DOHH2 (cell line): ENCODE data around the gene YBX2.

Experiments
- H3F3A ChIP-seq: fragments of 200-600 bp; sonication (generic), shearing (Covaris generic); 2 replicates; pipeline ENCODE4 v1.6.0; 2016; ENCODE audit warnings: antibody characterized with exemption, mild to moderate bottlenecking; ENCODE audit not compliant: control insufficient read depth, insufficient read depth
- H3K27ac ChIP-seq: fragments of 200-600 bp; sonication (generic); 2 replicates; pipeline ENCODE4 v1.5.1; 2014; ENCODE audit warnings: low read depth, mild to moderate bottlenecking, low read length, moderate library complexity
- H3K27me3 ChIP-seq: fragments of 200-600 bp; sonication (generic); 2 replicates; pipeline ENCODE4 v1.6.1; 2014; ENCODE audit warnings: mild to moderate bottlenecking, low read length, mixed read lengths; ENCODE audit not compliant: control insufficient read depth
- H3K36me3 ChIP-seq: fragments of 200-600 bp; sonication (generic); 2 replicates; pipeline ENCODE4 v1.6.1; 2014; ENCODE audit warnings: mild to moderate bottlenecking, low read length, moderate library complexity, mixed read lengths; ENCODE audit not compliant: control insufficient read depth
- H3K4me1 ChIP-seq: fragments of 200-600 bp; sonication (generic); 2 replicates; pipeline ENCODE4 v1.6.1; 2014; ENCODE audit warnings: mild to moderate bottlenecking, low read length, mixed read lengths; ENCODE audit not compliant: control insufficient read depth
- H3K4me2 ChIP-seq: fragments of 200-600 bp; sonication (generic); 2 replicates; pipeline ENCODE4 v1.6.0; 2014; ENCODE audit warnings: mild to moderate bottlenecking, low read length, moderate library complexity
- H3K4me3 ChIP-seq: fragments of 200-600 bp; sonication (generic); 2 replicates; pipeline ENCODE4 v1.5.1; 2014; ENCODE audit warnings: mild to moderate bottlenecking, low read length, mixed read lengths
- H3K79me2 ChIP-seq: fragments of 200-600 bp; sonication (generic); 2 replicates; pipeline ENCODE4 v1.6.1; 2014; ENCODE audit warnings: mild to moderate bottlenecking, low read length, mixed read lengths; ENCODE audit not compliant: control insufficient read depth
- H3K9me2 ChIP-seq: fragments of 200-600 bp; sonication (generic); replicated peaks from 2 replicates; pipeline ENCODE4 v1.6.1; 2014; ENCODE audit warnings: mild to moderate bottlenecking, low read length, mixed read lengths; ENCODE audit not compliant: control insufficient read depth
- H3K9me3 ChIP-seq: fragments of 200-600 bp; sonication (generic); 2 replicates; pipeline ENCODE4 v1.6.1; 2014; ENCODE audit warnings: antibody characterized with exemption, low read length, mixed read lengths; ENCODE audit not compliant: control insufficient read depth, insufficient read depth
- H4K20me1 ChIP-seq: fragments of 200-600 bp; sonication (generic); 2 replicates; pipeline ENCODE4 v1.6.0; 2014; ENCODE audit warnings: low read depth, mild to moderate bottlenecking, antibody characterized with exemption, low read length, moderate library complexity; ENCODE audit not compliant: control insufficient read depth, insufficient read depth
- EZH2phosphoT487 ChIP-seq: fragments of 200-600 bp; sonication (generic); IDR thresholded peaks from 2 replicates; pipeline ENCODE4 v1.6.1; 2017; ENCODE audit warnings: borderline replicate concordance, mild to moderate bottlenecking, antibody characterized with exemption, low read length, moderate library complexity, mixed read lengths
- TF ChIP-seq, protein P1 (sequence below): fragments of 200-600 bp; sonication (generic); IDR thresholded peaks from one replicate; pipeline ENCODE4 v1.5.1; 2014; ENCODE audit warnings: antibody characterized with exemption, mild to moderate bottlenecking, low read depth, low read length; ENCODE audit not compliant: poor library complexity, severe bottlenecking

YBX2 gene

DNA sequence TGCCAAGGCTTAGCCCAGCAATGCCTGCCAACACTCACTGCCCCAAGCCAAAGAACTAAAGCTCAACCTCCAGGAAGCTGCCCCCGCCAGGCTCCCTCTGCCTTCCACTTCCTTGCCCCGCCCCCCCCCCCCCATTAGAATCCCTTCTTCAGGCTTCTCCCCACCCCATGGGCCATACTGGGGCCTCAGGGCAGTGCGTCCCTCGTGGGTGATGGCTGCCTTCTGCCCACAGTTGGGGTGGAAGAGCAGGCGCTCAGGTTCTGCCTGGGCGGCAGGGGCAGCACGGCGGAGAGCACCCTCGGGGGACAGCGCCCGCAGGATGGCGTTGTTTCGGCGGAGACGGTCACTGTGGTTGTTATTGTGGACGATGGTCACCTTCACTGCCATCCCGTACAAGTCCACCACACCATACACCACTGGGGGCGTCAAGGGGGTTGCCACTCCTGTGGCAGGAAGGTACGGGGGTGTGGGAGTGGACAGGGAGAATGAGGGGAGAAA is 30.6 kb upstream of the YBX2 start:
- Histone ChIP-seq H3K4me2 (no peak overlapping the region), H3K4me1 (peaks cover 20% of the 10 kb centered on the region), H3K9me3 (no peaks in the 10 kb centered on the region), H3K79me2 (peaks cover 41% of the 10 kb centered on the region), H3K27me3 (no peaks in the 10 kb centered on the region), H3F3A (peaks cover 4% of the 10 kb centered on the region), H3K4me3 (no peak overlapping the region), H3K36me3 (peaks cover 70% of the 10 kb centered on the region), H3K27ac (no peak overlapping the region), H3K9me2 (no peaks in the 10 kb centered on the region), H4K20me1 (no peaks in the 10 kb centered on the region)
- no peak for TF ChIP-seq EZH2phosphoT487
- TF ChIP-seq, protein P1, sequence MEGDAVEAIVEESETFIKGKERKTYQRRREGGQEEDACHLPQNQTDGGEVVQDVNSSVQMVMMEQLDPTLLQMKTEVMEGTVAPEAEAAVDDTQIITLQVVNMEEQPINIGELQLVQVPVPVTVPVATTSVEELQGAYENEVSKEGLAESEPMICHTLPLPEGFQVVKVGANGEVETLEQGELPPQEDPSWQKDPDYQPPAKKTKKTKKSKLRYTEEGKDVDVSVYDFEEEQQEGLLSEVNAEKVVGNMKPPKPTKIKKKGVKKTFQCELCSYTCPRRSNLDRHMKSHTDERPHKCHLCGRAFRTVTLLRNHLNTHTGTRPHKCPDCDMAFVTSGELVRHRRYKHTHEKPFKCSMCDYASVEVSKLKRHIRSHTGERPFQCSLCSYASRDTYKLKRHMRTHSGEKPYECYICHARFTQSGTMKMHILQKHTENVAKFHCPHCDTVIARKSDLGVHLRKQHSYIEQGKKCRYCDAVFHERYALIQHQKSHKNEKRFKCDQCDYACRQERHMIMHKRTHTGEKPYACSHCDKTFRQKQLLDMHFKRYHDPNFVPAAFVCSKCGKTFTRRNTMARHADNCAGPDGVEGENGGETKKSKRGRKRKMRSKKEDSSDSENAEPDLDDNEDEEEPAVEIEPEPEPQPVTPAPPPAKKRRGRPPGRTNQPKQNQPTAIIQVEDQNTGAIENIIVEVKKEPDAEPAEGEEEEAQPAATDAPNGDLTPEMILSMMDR, result no peak

DNA sequence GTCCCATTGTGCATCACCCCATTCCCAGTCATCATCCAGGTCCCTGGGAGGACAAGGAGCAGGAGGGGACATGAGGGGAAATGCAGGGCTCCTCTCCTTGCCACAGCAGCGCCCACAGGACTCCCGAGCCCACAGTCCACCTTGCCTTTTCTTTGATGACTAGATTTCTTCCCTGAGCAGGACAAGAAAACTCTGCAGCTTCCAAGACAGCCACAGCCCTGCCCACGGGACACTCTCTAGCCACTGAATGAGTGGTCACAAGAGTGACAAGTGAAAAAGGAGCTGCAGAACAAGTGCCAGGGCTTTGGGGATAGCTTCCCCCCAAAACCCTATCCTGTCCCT is 30.0 kb upstream of the YBX2 start:
- H4K20me1 ChIP-seq, result no peaks in the 10 kb centered on the region
- H3K79me2 ChIP-seq, result peaks cover 41% of the 10 kb centered on the region
- no peaks in the 10 kb centered on the region for H3K9me2 ChIP-seq
- peaks cover 16% of the 10 kb centered on the region for H3K4me1 ChIP-seq
- no peak overlapping the region for H3K27ac ChIP-seq
- H3K4me2 ChIP-seq, result no peak overlapping the region
- peaks cover 72% of the 10 kb centered on the region for H3K36me3 ChIP-seq
- no peaks in the 10 kb centered on the region for H3F3A ChIP-seq
- H3K27me3 ChIP-seq, result no peaks in the 10 kb centered on the region
- H3K9me3 ChIP-seq, result no peaks in the 10 kb centered on the region
- no peak overlapping the region for H3K4me3 ChIP-seq
- TF ChIP-seq EZH2phosphoT487, result no peak
- TF ChIP-seq, protein P1, result peak; percentile 33

GRCh38 chr17:7323731-7324437 is 29.4 kb upstream of the YBX2 start:
- peaks cover 16% of the 10 kb centered on the region for H3K4me1 ChIP-seq
- H4K20me1 ChIP-seq, result no peaks in the 10 kb centered on the region
- peaks cover 73% of the 10 kb centered on the region for H3K36me3 ChIP-seq
- no peaks in the 10 kb centered on the region for H3F3A ChIP-seq
- no peak overlapping the region for H3K27ac ChIP-seq
- H3K79me2 ChIP-seq, result peaks cover 40% of the 10 kb centered on the region
- no peaks in the 10 kb centered on the region for H3K27me3 ChIP-seq
- no peaks in the 10 kb centered on the region for H3K9me2 ChIP-seq
- no peak overlapping the region for H3K4me3 ChIP-seq
- no peak overlapping the region for H3K4me2 ChIP-seq
- TF ChIP-seq, protein P1, result peak; percentile 98
- no peak for TF ChIP-seq EZH2phosphoT487
- H3K9me3 ChIP-seq, result no peaks in the 10 kb centered on the region
